Thoracic aorta (tissue), 2 donors: ENCODE results near the gene AGGF1. TPM values are rescaled to one million over a fixed set of nuclear protein-coding genes. Genes with fewer than 3 reads are reported as not detected.

Experiments
- ATAC-seq: fragments of 150-250 bp; one replicate; pipeline ENCODE4 v1.8.0; 2017; ENCODE audit warnings: low read depth; ENCODE audit not compliant: insufficient number of reproducible peaks, low FRiP score
- DNase-seq: peaks from one replicate; pipeline ENCODE4 v3.0.0-alpha.2; 2020; ENCODE audit warnings: low spot score
- H3K27ac ChIP-seq, 2 donors: fragments of 200-600 bp; sonication (generic); 1 replicate in 1 of 2; 2 replicates in 1 of 2; pipeline ENCODE4 v1.5.1; 2016; ENCODE audit warnings: mild to moderate bottlenecking in 2 of 2, moderate library complexity in 2 of 2
- H3K27me3 ChIP-seq: fragments of 200-600 bp; sonication (generic); replicated peaks from 2 replicates; pipeline ENCODE4 v1.6.0; 2016; ENCODE audit warnings: mild to moderate bottlenecking; ENCODE audit not compliant: insufficient read depth
- H3K36me3 ChIP-seq: fragments of 200-600 bp; sonication (generic); one replicate; pipeline ENCODE4 v1.5.1; 2016
- H3K4me1 ChIP-seq, 2 donors: fragments of 200-600 bp; sonication (generic); 1 replicate in 1 of 2; 2 replicates in 1 of 2; pipeline versions ENCODE4 v1.5.1 to v1.6.0; 2016; ENCODE audit warnings: low read depth in 2 of 2, mild to moderate bottlenecking in 1 of 2; ENCODE audit not compliant: control insufficient read depth in 1 of 2
- H3K4me3 ChIP-seq: fragments of 200-600 bp; sonication (generic); 2 replicates; pipeline ENCODE4 v1.5.1; 2016; ENCODE audit warnings: mild to moderate bottlenecking
- H3K9me3 ChIP-seq: fragments of 200-600 bp; sonication (generic); 2 replicates; pipeline ENCODE4 v1.5.1; 2016
- CTCF ChIP-seq: fragments of 200-600 bp; sonication (generic); IDR thresholded peaks from one replicate; pipeline ENCODE4 v1.5.1; 2019; ENCODE audit warnings: antibody characterized with exemption
- total RNA-seq, 2 donors: library from RNA; depleted of rRNA; stranded (reverse); fragments of >200 nt; gene quantifications; one replicate each; pipeline versions ENCODE4 v1.1.0 to v1.2.3, GENCODE V29; 2016

AGGF1 gene
- total RNA-seq, 2 donors from 2014 or later = 24.1 to 26.0 TPM

DNA sequence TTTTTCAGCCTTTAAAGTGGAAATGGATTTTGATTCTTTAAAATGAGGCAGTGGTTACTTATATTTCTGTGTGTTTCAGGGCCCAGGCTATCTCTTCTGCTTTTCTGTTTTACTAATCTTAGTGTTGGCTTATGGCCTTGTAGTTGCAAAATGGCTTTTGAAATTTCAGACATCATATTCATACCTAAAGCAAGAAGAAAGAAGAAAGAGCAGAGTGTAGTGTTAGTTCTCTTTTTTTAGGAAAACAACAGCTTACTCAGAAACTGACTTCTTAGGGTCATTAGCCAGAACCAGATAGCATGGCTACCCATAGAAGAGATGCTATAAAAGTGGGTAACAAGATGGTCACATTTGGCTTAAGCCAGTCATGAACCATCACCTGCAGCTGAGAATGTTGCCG is 36.0 kb downstream of the AGGF1 start:
- Histone ChIP-seq H3K4me3 (no peak overlapping the region), H3K4me1 (no peaks in the 10 kb centered on the region), H3K27me3 (no peaks in the 10 kb centered on the region), H3K27ac (no peak overlapping the region), H3K9me3 (no peaks in the 10 kb centered on the region), H3K36me3 (peaks cover 4% of the 10 kb centered on the region)
- DNase-seq = no peak
- ATAC-seq = no peak
- no peak for TF ChIP-seq CTCF

DNA sequence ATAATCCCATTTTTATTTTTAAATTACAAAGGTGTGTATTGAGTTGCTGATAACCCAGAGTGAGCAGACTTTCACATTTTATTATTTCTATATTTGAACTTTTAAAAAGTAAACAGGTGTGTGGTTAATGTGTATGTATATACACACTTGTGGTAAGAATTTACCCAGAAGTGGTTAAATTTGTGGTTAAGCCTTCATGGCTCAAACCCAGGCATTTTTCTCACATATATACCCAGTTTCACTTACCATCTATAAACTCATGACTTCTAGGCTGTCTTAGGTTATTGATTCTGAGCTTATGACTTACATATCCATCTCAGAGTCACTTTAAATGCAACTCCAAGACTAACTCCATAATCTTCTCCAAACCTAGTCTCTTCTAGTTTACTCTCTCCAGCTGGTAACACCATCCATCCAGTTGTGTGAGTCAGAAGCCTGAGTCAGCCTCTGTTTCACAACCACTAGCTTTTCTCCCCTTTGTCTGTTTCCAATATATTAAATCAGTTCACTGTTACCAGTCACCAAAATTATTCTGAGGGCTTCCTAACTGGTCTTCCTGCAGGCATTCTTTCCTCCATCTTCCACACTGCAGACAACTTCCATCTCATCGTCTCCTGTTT is 36.7 kb downstream of the AGGF1 start:
- no peaks in the 10 kb centered on the region for H3K9me3 ChIP-seq
- ATAC-seq (no peak), DNase-seq (no peak)
- TF ChIP-seq CTCF = no peak
- no peaks in the 10 kb centered on the region for H3K4me1 ChIP-seq
- H3K4me3 ChIP-seq = no peak overlapping the region
- no peaks in the 10 kb centered on the region for H3K27me3 ChIP-seq
- H3K36me3 ChIP-seq = no peaks in the 10 kb centered on the region
- no peak overlapping the region for H3K27ac ChIP-seq

DNA sequence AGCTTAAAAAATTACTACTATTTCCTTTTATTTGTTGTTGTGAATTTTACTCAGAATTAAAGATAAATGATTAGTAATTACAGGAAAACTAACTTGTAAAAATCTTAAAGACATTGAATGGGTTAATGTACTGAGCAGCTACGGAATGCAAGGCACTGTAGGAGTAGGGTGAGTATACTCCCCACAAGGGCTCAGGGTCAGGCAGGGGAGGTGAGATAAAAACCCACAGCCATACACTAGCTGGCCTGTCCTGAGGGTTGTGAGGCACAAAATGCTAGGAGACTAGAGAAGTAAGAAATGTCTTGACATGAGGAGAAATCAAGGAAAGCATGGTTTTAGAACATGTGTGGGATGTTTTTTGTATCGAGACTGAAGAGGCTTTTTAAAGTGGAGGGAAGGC is 43.5 kb downstream of the AGGF1 start:
- no peak for TF ChIP-seq CTCF
- ATAC-seq = no peak
- H3K36me3 ChIP-seq = no peaks in the 10 kb centered on the region

DNA sequence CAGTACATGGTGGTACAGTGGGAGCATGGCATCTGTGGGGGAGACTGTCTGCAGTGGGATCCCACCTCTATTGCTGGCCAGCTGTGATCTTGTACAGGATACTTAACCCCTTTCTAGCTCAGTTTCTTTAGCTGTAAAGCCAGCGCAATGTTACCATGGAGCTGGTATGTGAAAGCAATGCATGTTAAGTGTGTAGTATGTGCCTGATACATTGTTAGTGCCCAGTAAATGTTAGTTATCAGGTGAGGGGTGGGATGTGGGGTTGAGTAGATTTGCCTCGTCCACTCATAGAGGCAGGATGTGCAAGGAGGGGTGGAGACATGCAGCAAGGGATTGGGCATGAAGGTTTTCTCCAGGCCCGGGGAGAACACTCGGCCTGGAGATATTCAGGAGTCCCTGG is 44.5 kb downstream of the AGGF1 start:
- no peak overlapping the region for H3K4me3 ChIP-seq
- DNase-seq = no peak
- H3K36me3 ChIP-seq = no peaks in the 10 kb centered on the region
- TF ChIP-seq CTCF = no peak
- H3K27me3 ChIP-seq = no peaks in the 10 kb centered on the region
- H3K4me1 ChIP-seq = no peaks in the 10 kb centered on the region
- no peak for ATAC-seq
- H3K27ac ChIP-seq = no peak overlapping the region
- no peaks in the 10 kb centered on the region for H3K9me3 ChIP-seq

More for the DNA sequence above, 43.5 kb downstream of the AGGF1 start:
- no peaks in the 10 kb centered on the region for H3K27me3 ChIP-seq
- no peaks in the 10 kb centered on the region for H3K9me3 ChIP-seq
- DNase-seq = no peak
- no peak overlapping the region for H3K27ac ChIP-seq
- H3K4me3 ChIP-seq = no peak overlapping the region
- no peaks in the 10 kb centered on the region for H3K4me1 ChIP-seq

- Histone ChIP-seq H3K9me3 (no peaks in the 10 kb centered on the region), H3K4me3 (peak overlapping the region; percentile 71), H3K27ac (no peak overlapping the region), H3K36me3 (no peaks in the 10 kb centered on the region), H3K27me3 (no peaks in the 10 kb centered on the region), H3K4me1 (no peaks in the 10 kb centered on the region)
- ATAC-seq (peak; percentile 20), DNase-seq (no peak)
- peak; percentile 48 for TF ChIP-seq CTCF
These were observed 47.0 kb downstream of the AGGF1 start for GRCh38 chr5:77076961-77077828.
